HL-60 (cell line): Measurements from ENCODE around the gene DYNC1LI1.

Source experiments
- CTCF ChIP-seq: IDR thresholded peaks from one replicate; pipeline ENCODE4 v1.5.1; 2011; ENCODE audit warnings: low read length, control low read depth, inconsistent platforms; ENCODE audit not compliant: insufficient read depth
- REST ChIP-seq: IDR thresholded peaks from 2 replicates; pipeline ENCODE4 v1.6.1; 2012; ENCODE audit warnings: low read depth; ENCODE audit not compliant: insufficient replicate concordance
- SPI1 ChIP-seq: IDR thresholded peaks from 2 replicates; pipeline ENCODE4 v1.6.1; 2012; ENCODE audit warnings: low read depth, mild to moderate bottlenecking, borderline replicate concordance

GRCh38 chr3:32592011-32592410 is 21.4 kb upstream of the DYNC1LI1 start:
- TF ChIP-seq CTCF = no peak
- no peak for TF ChIP-seq REST
- TF ChIP-seq SPI1 = no peak
